Cardiac fibroblast (primary cell): Measurements from ENCODE around the gene F10.

ENCODE experiments used
- DNase-seq, 2 donors: peaks; one replicate each; pipeline versions ENCODE4 v3.0.0 to v3.0.0-alpha.2; 2010; ENCODE audit warnings: low read depth in 2 of 2
- H3K4me3 ChIP-seq, 2 donors: replicated peaks in 1 of 2; 1 replicate in 1 of 2; 2 replicates in 1 of 2; pipeline ENCODE4 v1.5.1; 2011; ENCODE audit warnings: low read depth in 2 of 2, low read length in 2 of 2, mild to moderate bottlenecking in 2 of 2, moderate library complexity in 1 of 2
- TF ChIP-seq, protein P1 (sequence below): IDR thresholded peaks from one replicate; pipeline ENCODE4 v1.5.1; 2011; ENCODE audit warnings: low read depth, mild to moderate bottlenecking, low read length, inconsistent platforms

The F10 gene

DNA sequence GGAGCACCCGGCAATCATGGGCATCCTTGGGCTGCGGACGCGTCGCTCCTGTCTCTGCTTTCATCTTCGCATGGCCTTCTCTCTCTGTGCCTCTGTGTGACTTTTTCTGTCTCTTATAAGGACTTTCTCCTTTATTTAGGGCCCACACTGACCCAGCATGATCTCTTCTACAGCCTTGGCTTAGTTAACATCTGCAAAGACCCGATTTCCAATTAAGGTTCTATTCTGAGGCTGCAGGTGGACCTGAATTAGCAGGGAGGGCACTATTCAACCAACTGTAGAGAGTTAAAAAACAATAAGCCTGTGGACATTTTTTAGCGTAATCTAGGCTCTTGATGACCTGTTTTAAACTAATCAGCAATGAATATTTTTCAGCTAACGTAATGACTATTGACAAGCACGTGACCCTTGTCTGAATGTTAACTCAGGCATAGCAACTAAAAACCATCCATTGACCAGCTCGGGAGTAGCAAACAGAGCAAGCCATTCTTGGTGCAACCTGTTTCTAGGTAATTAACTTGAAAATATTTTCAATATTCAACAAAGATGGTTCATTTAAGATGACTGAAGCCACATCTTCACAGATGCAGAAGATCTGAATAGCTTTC is 15.2 kb downstream of the F10 start:
- TF ChIP-seq, protein P1, sequence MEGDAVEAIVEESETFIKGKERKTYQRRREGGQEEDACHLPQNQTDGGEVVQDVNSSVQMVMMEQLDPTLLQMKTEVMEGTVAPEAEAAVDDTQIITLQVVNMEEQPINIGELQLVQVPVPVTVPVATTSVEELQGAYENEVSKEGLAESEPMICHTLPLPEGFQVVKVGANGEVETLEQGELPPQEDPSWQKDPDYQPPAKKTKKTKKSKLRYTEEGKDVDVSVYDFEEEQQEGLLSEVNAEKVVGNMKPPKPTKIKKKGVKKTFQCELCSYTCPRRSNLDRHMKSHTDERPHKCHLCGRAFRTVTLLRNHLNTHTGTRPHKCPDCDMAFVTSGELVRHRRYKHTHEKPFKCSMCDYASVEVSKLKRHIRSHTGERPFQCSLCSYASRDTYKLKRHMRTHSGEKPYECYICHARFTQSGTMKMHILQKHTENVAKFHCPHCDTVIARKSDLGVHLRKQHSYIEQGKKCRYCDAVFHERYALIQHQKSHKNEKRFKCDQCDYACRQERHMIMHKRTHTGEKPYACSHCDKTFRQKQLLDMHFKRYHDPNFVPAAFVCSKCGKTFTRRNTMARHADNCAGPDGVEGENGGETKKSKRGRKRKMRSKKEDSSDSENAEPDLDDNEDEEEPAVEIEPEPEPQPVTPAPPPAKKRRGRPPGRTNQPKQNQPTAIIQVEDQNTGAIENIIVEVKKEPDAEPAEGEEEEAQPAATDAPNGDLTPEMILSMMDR, result no peak
- no peak overlapping the region for H3K4me3 ChIP-seq
- DNase-seq, result no peak

DNA sequence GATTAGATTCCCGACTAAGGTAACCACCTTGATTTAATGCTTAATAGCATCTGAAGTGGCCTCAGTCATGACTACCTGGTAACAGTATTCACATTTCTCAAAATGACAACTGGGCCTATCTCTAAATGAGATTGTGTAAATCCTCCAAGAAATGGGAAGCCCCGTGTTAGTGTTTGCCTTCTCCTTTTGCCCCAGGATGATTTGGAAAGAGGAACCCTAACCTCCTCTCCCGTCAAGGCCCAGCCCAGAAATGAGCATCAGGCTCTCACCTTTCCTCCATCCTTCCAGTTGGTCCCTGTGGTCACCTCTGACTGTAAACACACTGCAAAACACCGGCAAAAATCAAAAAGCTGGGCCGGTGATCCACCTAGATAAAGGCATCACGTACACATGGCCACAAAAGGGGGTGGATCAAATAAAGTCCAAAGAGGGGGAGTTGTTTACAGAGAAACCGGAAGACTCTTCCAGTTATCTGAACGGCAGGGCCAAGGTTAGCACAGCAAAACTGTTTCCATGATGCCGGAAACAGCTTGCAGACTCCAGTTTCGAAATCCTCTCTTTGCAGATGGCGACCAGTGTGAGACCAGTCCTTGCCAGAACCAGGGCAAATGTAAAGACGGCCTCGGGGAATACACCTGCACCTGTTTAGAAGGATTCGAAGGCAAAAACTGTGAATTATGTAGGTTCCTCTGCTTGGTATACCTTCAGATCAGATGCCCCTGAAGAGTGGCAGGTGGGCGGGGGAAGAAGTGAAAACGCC is 16.4 kb downstream of the F10 start:
- H3K4me3 ChIP-seq, result no peak overlapping the region
- DNase-seq, result no peak
- TF ChIP-seq, protein P1, result no peak

DNA sequence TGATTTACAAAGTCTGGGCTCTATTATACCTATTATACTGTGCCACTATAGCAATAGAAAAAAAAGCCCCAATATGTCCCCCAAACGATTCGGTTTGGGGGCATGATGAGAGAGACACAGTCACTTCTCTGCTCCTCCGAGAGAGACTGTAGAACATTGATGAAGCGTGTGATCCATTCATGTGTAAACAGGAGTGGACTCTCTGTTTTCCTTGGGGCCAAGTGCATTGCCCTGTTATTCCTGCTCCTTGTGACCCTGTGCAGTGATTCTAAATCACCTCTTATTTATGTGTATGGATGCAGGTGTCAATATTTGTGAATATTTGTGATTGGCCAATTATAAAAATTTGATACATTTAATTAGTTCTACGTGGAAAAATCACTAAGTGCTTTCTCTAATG is 17.0 kb downstream of the F10 start:
- DNase-seq, result no peak
- H3K4me3 ChIP-seq, result no peak overlapping the region
- TF ChIP-seq, protein P1, result no peak

DNA sequence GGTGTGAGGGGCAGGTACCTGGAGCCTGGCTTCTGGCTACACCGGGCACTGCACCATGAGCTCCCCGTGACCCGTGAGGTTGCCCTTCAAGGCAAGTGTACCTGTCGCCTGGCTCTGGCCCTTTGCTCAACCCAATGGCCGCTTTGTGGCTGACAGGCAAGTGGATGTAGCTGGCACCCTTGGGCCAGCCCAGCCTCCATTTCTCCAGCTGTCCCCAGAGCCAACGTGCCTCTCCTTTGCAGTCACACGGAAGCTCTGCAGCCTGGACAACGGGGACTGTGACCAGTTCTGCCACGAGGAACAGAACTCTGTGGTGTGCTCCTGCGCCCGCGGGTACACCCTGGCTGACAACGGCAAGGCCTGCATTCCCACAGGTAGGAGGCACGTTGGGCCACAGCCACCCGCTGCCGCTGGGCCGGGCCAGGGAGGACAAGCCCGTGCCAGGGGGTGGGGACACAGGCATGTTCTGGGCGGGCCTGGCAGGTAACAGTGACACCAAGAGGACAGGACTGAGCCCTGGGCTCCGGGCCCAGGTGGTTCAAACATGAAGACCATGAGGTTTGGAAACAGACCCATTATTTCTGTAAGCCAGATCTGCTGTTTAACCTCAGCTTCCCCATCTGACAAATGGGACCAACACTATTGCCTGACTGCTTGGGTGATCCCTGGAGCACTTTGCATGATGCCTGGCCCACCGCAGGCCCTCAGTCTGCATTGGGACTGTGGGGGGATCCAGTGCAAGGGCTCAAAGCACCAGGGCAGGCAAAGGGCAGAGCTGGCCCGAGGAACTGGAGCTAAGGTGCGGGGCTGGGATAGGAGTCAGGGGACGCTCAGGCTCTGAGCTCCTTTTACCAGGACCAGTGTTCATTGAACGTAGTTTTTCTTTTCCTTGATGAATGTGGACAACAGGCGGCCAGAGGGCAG is 18.3 kb downstream of the F10 start:
- H3K4me3 ChIP-seq, result no peak overlapping the region
- TF ChIP-seq, protein P1, result no peak
- no peak for DNase-seq

DNA sequence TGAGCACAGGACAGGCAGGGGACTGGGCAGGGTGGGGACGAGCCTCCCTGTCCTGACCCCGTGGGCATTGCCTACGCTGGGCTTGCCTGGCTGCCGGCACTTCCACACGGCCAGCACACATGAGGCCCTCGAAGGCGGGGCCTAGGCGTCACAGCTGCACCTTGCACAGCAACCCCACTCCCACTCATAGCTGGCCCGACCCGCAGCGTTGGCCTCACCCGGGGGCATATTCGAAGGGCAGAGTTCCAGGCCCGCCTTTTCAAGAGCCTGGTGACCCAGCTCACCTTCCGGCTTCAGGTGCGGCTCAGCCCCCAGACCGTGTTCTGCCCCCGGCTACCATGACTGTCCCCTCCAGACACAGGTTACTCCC is 19.0 kb downstream of the F10 start:
- no peak for DNase-seq
- H3K4me3 ChIP-seq, result no peak overlapping the region
- TF ChIP-seq, protein P1, result no peak

DNA sequence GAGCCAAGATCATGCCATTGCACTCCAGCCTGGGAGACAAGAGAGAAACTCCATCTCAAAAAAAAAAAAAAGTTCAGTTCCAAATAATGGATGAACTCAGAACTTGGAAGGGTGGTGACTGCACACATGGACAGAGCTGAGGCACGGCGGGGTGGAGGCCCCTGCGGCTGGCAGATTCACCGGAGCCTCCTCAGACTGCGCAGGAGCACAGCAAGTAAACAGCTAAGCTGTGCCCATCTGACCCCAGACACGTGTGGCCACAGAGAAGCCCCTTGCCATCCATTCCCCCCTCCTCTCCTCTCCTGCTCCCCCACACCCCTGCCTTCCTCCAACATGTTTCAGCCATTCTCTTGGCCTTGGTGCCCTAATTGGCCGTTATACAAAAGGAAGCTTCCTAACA is 20.3 kb downstream of the F10 start:
- no peak overlapping the region for H3K4me3 ChIP-seq
- TF ChIP-seq, protein P1, result no peak
- no peak for DNase-seq
